Adrenal gland (tissue), 5 donors: ENCODE results near the gene PLA2G10.
"Not testable (repeated sequence)": the region's sequence is repeated elsewhere in the genome, so short reads cannot be mapped to it uniquely, and the experiment has no call there.

Source experiments
- POLR2A ChIP-seq, 2 donors: fragments of 450-650 bp; IDR thresholded peaks; one replicate each; pipeline ENCODE4 v1.6.1; 2017; ENCODE audit warnings: antibody characterized with exemption in 2 of 2, mild to moderate bottlenecking in 2 of 2, moderate library complexity in 1 of 2
- TF ChIP-seq, protein P1 (sequence below), 6 experiments: fragments of 450-650 bp in 4 of 6; fragments of 200-600 bp in 2 of 6; sonication (generic) in 1 of 6; IDR thresholded peaks; 1 replicate in 5 of 6; 2 replicates in 1 of 6; pipeline versions ENCODE4 v1.5.1 to v1.8.0; 2016 to 2021; ENCODE audit warnings: antibody characterized with exemption in 6 of 6, mild to moderate bottlenecking in 2 of 6, moderate library complexity in 1 of 6
- donor health status: DM: no; HTN: no; CAD: no.

DNA sequence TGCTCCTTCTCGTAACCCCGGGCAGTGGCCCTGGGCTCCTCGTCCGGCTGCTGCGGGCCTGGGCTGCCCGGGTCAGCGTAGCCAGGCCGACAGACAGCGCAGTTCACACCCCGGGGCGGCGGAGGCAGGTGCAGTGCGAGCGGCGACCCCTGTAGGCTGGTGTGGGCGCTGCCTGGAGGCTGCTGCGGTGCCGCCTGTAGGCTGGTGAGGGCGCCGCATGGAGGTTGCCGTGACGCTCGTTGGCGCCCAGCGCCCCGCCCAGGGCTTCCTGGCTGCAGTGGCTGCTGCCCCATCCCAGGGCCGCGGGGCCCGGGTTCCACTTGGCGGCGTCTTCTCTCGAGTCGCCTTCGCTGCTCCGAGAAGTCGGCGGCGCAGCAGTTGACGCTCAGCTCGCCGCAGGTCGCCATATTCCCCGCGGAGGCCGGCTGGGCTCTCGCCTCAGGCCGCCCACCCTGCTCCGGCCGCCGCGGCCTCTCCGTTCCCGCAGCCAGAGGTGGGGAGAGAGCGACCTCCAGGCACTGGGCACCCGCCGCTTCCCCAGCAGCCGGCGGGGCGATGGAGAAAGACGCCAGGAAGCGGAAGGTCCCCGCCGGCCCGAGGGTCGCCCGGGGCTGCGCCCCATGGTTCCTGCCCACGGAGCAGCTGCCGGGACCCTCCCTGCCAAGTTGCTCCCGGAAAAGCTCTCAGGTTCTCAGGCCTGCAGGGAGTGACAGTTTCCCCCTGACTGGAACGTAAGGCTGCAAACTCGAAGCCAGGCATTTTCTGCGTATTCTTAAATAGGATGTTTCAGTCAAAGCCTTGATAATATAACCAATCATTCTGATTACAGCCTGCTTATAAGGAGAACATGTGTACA, 48.4 kb upstream of the PLA2G10 start, which contains the start of gene NPIPA2:
- not testable (repeated sequence) for TF ChIP-seq POLR2A (IDR thresholded peaks at IDR 0.05)
- TF ChIP-seq, protein P1, sequence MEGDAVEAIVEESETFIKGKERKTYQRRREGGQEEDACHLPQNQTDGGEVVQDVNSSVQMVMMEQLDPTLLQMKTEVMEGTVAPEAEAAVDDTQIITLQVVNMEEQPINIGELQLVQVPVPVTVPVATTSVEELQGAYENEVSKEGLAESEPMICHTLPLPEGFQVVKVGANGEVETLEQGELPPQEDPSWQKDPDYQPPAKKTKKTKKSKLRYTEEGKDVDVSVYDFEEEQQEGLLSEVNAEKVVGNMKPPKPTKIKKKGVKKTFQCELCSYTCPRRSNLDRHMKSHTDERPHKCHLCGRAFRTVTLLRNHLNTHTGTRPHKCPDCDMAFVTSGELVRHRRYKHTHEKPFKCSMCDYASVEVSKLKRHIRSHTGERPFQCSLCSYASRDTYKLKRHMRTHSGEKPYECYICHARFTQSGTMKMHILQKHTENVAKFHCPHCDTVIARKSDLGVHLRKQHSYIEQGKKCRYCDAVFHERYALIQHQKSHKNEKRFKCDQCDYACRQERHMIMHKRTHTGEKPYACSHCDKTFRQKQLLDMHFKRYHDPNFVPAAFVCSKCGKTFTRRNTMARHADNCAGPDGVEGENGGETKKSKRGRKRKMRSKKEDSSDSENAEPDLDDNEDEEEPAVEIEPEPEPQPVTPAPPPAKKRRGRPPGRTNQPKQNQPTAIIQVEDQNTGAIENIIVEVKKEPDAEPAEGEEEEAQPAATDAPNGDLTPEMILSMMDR (IDR thresholded peaks at IDR 0.05), result not testable (repeated sequence)
